Breast epithelium (tissue), 4 donors: Measurements from ENCODE around the gene GUCA2A. TPM values are rescaled to one million over a fixed set of nuclear protein-coding genes. Genes with fewer than 3 reads are reported as not detected.

ENCODE experiments used
- DNase-seq, 2 donors: peaks; one replicate each; pipeline ENCODE4 v3.0.0-alpha.2; 2019; ENCODE audit warnings: low spot score in 2 of 2
- H3K27ac ChIP-seq, 2 donors: fragments of 200-600 bp; sonication (generic) in 1 of 2; one replicate each; pipeline ENCODE4 v1.5.1; 2016 to 2019; ENCODE audit warnings: mild to moderate bottlenecking in 1 of 2
- H3K27me3 ChIP-seq, 2 donors: fragments of 200-600 bp; sonication (generic) in 1 of 2; one replicate each; pipeline versions ENCODE4 v1.5.1 to v1.6.0; 2017 to 2019; ENCODE audit warnings: control low read depth in 1 of 2, mild to moderate bottlenecking in 1 of 2
- H3K36me3 ChIP-seq: fragments of 200-600 bp; one replicate; pipeline ENCODE4 v1.5.1; 2019
- H3K4me1 ChIP-seq, 2 donors: fragments of 200-600 bp; sonication (generic); one replicate each; pipeline ENCODE4 v1.5.1; 2016 to 2019; ENCODE audit warnings: control low read depth in 1 of 2
- H3K4me3 ChIP-seq, 3 donors: fragments of 200-600 bp; sonication (generic); 1 replicate in 2 of 3; 2 replicates in 1 of 3; pipeline ENCODE4 v1.5.1; 2016 to 2019; ENCODE audit warnings: mild to moderate bottlenecking in 3 of 3, moderate library complexity in 2 of 3
- H3K9me3 ChIP-seq, 2 donors: fragments of 200-600 bp; sonication (generic) in 1 of 2; one replicate each; pipeline ENCODE4 v1.5.1; 2016 to 2019; ENCODE audit warnings: control low read depth in 1 of 2
- POLR2A ChIP-seq: fragments of 450-650 bp; IDR thresholded peaks from one replicate; pipeline ENCODE4 v1.6.1; 2016; ENCODE audit warnings: antibody characterized with exemption, mild to moderate bottlenecking, moderate library complexity
- POLR2AphosphoS5 ChIP-seq, 3 donors: sonication (generic); formaldehyde crosslinking; IDR thresholded peaks; one replicate each; pipeline ENCODE4 v1.6.1; 2017; ENCODE audit warnings: antibody characterized with exemption in 3 of 3
- intact Hi-C: fragments of 100-400 bp; cut with DNase I; formaldehyde crosslinking; loops from one replicate; pipeline ENCODE4 v1.15.1; 2023; ENCODE audit warnings: low total_unique reads
- total RNA-seq, 3 donors: library from RNA; depleted of rRNA; stranded (reverse); fragments of >200 nt; gene quantifications; one replicate each; pipeline ENCODE4 v1.1.0, GENCODE V29; 2016
- TF ChIP-seq, protein P1 (sequence below), 3 donors: fragments of 450-650 bp; IDR thresholded peaks; one replicate each; pipeline ENCODE4 v1.5.1; 2016 to 2017; ENCODE audit warnings: antibody characterized with exemption in 3 of 3, mild to moderate bottlenecking in 3 of 3, moderate library complexity in 3 of 3

GUCA2A gene
- total RNA-seq, 3 donors from 2014 or later: 8.8 TPM; not detected in 2

DNA sequence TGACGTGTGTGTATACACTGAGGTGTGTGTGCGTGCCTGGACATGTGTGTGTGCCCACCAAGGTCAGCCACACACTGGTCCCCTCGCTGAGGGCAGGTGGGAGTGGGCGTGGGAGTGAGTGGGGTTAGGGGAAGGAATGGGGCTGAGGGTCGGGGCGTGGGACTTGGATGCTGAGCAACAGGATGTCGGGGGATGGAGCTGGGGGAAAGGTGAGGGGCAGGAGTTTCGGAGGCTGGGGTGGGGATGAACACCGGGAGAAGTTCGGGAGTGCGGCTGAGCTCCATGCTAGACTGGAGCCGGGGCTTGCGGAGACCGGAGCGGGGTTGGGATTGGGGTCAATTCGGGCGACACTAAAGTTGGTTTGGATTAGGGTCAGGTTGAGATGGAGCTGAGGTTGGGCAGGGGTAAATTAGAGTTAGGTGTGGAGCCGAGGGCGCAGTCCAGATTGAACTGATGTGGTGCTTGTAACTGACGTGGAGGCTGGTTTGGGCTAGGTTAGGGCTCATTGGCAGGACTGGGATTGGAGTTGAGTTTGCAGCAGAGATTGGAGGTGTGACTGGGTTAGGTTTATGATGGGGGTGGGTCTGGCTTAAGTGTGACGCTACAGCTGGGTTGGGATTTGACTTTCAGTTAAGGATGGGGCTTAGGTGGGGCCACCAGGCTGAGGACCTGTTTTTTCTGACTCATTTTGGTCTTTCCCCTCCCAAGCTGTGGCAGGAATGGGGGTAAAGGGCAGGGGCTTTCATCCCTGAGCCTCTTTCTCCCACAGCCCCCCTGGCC lies 3.3 kb upstream of the GUCA2A start:
- intact Hi-C loops: no loop called here
- Histone ChIP-seq H3K27me3 (no peaks in the 10 kb centered on the region), H3K4me1 (peaks cover 3 to 5% of the 10 kb centered on the region in 2 donors), H3K27ac (no peak overlapping the region), H3K9me3 (no peaks in the 10 kb centered on the region), H3K36me3 (no peaks in the 10 kb centered on the region), H3K4me3 (no peak overlapping the region)
- DNase-seq: no peak
- TF ChIP-seq POLR2A: no peak
- TF ChIP-seq POLR2AphosphoS5 (IDR thresholded peaks at IDR 0.05): no peak
- TF ChIP-seq, protein P1, sequence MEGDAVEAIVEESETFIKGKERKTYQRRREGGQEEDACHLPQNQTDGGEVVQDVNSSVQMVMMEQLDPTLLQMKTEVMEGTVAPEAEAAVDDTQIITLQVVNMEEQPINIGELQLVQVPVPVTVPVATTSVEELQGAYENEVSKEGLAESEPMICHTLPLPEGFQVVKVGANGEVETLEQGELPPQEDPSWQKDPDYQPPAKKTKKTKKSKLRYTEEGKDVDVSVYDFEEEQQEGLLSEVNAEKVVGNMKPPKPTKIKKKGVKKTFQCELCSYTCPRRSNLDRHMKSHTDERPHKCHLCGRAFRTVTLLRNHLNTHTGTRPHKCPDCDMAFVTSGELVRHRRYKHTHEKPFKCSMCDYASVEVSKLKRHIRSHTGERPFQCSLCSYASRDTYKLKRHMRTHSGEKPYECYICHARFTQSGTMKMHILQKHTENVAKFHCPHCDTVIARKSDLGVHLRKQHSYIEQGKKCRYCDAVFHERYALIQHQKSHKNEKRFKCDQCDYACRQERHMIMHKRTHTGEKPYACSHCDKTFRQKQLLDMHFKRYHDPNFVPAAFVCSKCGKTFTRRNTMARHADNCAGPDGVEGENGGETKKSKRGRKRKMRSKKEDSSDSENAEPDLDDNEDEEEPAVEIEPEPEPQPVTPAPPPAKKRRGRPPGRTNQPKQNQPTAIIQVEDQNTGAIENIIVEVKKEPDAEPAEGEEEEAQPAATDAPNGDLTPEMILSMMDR (IDR thresholded peaks at IDR 0.05): no peak

DNA sequence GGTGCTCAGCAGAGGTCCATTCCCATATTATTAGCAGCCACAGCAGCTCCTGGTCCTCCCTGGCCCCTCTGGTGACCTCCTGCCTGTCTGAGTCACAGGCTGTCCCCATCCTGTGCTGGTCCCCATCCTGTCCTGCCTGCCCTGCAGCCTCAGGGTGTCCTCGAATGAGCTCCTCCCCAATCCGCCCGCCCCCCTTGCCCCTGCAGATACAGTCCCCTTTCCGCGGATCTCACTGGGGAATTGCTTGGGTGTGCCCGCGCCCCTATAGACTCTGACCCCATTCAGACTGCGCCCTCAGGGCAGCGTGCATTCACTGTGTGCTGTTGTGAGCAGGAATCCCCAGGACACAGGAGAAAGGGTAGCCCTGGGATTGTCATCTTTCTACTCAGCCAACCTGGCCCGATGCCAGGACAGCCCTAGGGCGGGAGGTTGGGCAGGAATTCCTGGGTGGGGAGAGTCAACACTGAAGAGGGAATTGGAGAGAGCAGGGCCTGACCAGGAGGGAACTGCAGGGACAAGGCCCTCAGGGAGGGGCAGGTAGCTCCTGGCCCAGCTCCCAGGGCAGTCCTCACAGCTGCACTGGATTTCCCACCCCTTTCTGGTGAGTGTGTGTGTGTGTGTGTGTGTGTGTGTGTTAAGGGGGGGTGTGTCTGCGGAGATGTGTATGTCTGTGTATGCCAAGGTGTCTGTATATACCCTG lies 1.1 kb upstream of the GUCA2A start:
- Histone ChIP-seq H3K27ac (peak overlapping the region in 1 of 2 donors; percentile 8), H3K4me1 (no peaks in the 10 kb centered on the region), H3K4me3 (no peak overlapping the region), H3K36me3 (no peaks in the 10 kb centered on the region), H3K9me3 (peaks cover 0 to 6% of the 10 kb centered on the region in 2 donors), H3K27me3 (no peaks in the 10 kb centered on the region)
- DNase-seq: peak; percentile 89 to 96
- TF ChIP-seq, protein P1 (IDR thresholded peaks at IDR 0.05): no peak
- TF ChIP-seq POLR2AphosphoS5 (IDR thresholded peaks at IDR 0.05): peak; percentile 39 to 56 (median 52)
- intact Hi-C loops: no loop called here

DNA sequence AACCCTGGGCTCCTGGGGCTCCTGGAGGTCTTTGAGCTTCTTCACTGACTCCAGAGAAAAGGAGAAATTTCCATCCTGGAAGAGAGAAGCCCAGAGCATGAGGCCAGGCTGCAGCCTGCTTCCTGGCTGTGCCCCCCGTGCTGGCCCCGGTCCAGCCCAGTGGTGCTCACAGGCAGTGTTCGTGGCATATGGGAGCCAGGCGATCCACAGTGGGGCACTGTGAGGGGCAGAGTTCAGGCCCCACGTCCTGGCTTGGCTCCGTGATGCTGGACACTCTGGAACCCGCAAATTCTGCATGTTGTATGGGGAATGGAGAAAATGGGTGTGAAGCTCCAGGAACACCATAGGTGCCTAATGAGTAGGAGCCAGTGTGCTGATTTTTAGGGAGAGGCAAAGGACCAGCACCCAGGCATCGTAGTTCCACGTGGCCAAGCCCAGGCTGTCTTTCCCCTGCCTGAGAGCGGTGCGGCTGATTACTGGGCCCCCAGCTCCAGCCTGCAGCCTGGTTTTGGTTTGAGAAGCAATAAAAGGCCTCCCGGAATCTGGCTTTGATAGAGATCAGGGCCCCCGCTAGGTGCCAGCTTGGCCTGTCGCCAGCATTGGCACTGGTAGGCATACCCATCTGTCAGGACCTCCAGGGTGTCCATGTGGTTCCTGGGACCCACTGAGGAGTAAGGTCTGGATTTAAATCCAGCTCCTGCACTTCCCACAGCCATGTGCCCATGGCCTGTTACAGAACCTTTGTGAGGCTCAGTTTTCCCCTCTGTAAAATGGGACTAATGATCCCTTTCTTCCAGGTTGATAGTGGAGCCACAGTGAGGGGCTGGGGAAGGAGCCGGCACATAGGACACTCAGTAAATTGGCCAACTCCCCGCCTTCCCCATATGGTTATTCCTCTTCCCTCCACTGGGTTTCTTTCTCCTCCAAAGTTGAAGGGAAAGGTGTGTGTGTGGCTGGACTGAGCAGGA lies 725 bp downstream of the GUCA2A start:
- Histone ChIP-seq H3K4me1 (no peaks in the 10 kb centered on the region), H3K9me3 (peaks cover 0 to 11% of the 10 kb centered on the region in 2 donors), H3K36me3 (no peaks in the 10 kb centered on the region), H3K27ac (no peak overlapping the region), H3K4me3 (no peak overlapping the region), H3K27me3 (no peaks in the 10 kb centered on the region)
- TF ChIP-seq, protein P1 (IDR thresholded peaks at IDR 0.05): no peak
- no peak for TF ChIP-seq POLR2A
- no peak for TF ChIP-seq POLR2AphosphoS5 (IDR thresholded peaks at IDR 0.05)
- DNase-seq: no peak
- intact Hi-C loops: no loop called here

DNA sequence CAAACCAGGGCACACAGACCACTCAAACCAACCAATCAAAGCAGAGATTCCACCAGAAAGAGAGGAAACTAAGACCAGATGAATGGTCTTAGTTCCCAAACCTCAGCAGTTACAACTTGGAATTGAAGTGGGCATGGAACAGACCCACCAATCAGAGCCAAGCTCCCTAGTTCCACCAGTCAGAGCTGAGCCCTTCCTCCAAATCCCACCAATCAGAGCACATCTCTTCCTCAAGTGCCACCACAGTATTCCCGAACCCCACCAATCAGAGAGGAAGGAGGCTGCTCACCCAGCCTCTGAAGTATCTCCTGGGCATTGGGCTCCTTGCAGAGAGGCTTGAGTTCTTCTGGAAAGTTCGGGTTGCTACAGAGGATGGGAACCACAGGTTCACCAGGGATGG lies 1.4 kb downstream of the GUCA2A start:
- no peak for DNase-seq
- TF ChIP-seq POLR2A (no peak), POLR2AphosphoS5 (IDR thresholded peaks at IDR 0.05) (no peak)
- TF ChIP-seq, protein P1 (IDR thresholded peaks at IDR 0.05): no peak
- Histone ChIP-seq H3K9me3 (peaks cover 0 to 11% of the 10 kb centered on the region in 2 donors), H3K27ac (no peak overlapping the region), H3K4me3 (no peak overlapping the region), H3K4me1 (no peaks in the 10 kb centered on the region), H3K36me3 (no peaks in the 10 kb centered on the region), H3K27me3 (no peaks in the 10 kb centered on the region)
- intact Hi-C loops: no loop called here
